ENCODE measurements around the gene HAUS1.
"Not testable (repeated sequence)": the region's sequence is repeated elsewhere in the genome, so short reads cannot be mapped to it uniquely, and the experiment has no call there.

The HAUS1 gene

GRCh38 chr18:46095532-46095931 is 8.7 kb upstream of the HAUS1 start:
- no peak for DNase-seq

- no peak for DNase-seq
Observed at GRCh38 chr18:46096651-46097300, 7.4 kb upstream of the HAUS1 start.

GRCh38 chr18:46097431-46097800 is 6.8 kb upstream of the HAUS1 start:
- no peak for DNase-seq

GRCh38 chr18:46097801-46098615 is 6.2 kb upstream of the HAUS1 start, which contains the start of gene ATP5F1A:
Gene ATP5F1A, minus strand, starts transcription at chr18:46098296. Its CDS starts 65 bp downstream, at chr18:46098231.
- no peak for DNase-seq

- no peak for DNase-seq
Observed at GRCh38 chr18:46098616-46098933, 5.6 kb upstream of the HAUS1 start.

DNA sequence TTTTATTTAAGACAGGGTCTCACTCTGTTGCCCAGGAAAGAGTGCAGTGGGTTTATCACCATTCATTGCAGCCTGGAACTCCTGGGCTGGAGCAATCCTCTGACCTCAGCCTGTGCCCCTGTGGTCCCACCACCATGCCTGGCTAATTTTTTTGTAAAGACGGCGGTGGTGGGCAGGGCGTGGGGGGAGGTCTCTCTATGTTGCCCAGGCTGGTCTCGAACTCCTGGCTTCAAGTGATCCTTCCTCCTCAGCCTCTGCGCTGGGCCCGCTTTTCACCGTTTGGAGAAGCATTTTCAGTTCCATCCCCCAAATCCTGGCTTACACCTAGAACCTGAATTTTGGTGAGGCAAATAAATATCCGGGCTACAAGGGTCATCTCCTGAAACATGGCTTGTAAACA is 4.7 kb upstream of the HAUS1 start:
- DNase-seq = no peak

DNA sequence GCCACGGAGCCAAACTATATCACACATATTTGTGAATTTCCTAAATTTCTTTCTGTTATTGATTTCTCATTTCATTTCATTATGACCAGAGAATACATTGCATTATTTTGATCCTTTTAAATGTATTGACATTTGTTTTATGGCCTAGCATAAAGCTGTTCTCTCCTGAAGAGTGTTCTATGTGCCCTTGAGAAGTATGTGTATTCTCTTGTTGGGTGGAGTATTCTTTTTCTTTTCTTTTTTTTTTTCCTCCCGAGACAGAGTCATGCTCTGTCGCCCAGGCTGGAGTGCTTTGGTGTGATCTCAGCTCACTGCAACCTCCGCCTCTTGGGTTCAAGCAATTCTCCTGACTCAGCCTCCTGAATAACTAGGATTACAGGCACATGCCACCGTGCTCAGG is 5.2 kb downstream of the HAUS1 start:
- no peak for DNase-seq

DNA sequence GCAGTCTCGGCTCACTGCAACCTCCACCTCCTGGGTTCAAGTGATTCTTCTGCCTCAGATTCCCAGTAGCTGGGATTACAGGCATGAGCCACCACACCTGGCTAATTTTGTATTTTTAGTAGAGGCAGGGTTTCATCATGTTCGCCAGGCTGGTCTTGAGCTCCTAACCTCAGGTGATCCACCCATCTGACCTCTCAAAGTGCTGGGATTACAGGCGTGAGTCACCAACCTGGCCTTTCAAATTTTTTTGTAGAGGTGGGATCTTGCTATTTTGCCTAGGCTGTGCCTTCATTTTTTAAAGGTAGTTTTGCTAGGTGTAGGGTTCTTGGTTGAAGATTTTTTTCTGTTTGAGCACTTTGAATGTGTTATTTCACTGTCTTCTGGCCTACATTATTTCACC is 6.2 kb downstream of the HAUS1 start:
- no peak for DNase-seq

- DNase-seq = no peak
Observed at GRCh38 chr18:46113751-46114150, 9.6 kb downstream of the HAUS1 start.

DNA sequence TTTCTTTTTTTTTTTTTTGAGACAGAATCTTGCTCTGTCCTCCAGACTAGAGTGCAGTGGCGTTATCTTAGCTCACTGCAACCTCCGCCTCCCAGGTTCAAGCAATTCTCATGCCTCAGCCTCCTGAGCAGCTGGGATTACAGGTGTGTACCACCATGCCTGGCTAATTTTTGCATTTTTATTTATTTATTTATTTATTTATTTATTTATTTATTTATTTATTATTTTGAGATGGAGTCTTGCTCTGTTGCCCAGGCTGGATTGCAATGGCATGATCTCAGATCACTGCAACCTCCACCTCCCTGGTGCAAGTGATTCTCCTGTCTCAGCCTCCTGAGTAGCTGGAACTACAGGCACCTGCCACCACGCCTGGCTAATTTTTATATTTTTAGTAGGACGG is 22.4 kb downstream of the HAUS1 start:
- not testable (repeated sequence) for DNase-seq

- no peak for DNase-seq
Observed at GRCh38 chr18:46130061-46130460, 25.9 kb downstream of the HAUS1 start.

GRCh38 chr18:46130549-46130948 is 26.4 kb downstream of the HAUS1 start:
- not testable (repeated sequence) for DNase-seq

- no peak for DNase-seq
Observed at GRCh38 chr18:46133534-46133933, 29.3 kb downstream of the HAUS1 start.

GRCh38 chr18:46134920-46135675 is 30.9 kb downstream of the HAUS1 start:
- no peak for DNase-seq

DNA sequence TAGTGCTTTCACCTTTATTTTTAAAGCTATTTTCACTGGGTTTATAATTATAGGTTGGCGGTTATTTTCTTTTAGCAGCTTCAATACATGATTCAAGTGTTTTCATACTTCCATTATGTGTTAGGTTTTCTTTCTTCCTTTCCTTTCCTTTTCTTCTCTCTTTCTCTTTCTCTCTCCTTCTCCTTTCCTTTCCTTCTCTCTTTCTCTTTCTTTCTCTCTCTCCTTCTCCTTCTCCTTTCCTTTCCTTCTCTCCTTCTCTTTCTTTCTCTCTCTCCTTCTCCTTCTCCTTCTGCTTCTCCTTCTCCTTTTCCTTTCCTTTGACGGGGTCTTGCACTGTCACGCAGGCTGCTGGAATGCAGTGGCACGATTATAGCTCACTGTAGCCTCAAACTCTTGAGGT is 36.0 kb downstream of the HAUS1 start:
- DNase-seq = no peak

- no peak for DNase-seq
Observed at GRCh38 chr18:46141199-46141598, 37.0 kb downstream of the HAUS1 start.

GRCh38 chr18:46148810-46149209 is 44.6 kb downstream of the HAUS1 start:
- no peak for DNase-seq

GRCh38 chr18:46152436-46152807 is 48.2 kb downstream of the HAUS1 start:
- no peak for DNase-seq

- DNase-seq = no peak
Observed at GRCh38 chr18:46152808-46153617, 48.8 kb downstream of the HAUS1 start.

DNA sequence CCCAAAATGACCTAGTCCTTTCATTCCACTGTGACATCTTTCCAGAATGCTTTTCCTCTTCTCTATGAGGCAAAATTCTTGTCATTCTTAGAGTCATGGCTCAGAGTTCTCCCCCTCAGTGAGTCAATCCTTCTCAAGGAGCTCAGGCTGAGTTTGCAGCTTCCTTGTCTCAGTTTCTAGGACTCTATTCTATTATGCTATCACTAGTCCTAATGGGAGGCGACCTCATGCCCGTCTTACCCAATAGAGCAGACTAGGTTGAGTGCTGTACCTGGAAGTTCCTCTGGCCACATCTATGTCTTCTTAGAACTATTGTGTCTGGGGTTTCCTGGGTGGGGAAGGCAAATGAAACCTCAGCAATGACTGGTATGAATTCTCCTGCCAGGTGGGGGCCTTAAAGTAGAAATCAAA is 51.5 kb downstream of the HAUS1 start:
- DNase-seq = no peak

GRCh38 chr18:46156124-46156745 is 52.0 kb downstream of the HAUS1 start:
- DNase-seq = no peak

DNA sequence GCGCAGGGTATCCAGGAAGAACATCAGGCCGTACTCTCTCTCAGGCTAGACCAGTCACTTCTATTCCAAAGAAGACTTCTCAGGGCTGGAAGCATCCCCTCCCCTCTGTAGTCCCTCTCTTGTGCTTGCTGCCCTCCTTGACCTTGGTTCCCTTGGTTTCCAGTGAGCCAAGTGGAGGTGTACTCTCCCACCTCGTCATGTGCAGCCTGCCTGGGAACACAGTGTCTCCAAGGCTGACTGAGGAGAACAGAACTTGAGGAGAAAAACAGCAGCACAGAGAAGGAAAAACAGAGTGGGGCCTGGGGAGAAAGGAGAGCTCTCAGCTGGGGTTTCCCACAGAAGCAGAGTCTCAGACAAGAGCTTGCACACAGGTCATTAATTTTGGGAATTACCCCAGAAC is 52.7 kb downstream of the HAUS1 start:
- DNase-seq = no peak

DNA sequence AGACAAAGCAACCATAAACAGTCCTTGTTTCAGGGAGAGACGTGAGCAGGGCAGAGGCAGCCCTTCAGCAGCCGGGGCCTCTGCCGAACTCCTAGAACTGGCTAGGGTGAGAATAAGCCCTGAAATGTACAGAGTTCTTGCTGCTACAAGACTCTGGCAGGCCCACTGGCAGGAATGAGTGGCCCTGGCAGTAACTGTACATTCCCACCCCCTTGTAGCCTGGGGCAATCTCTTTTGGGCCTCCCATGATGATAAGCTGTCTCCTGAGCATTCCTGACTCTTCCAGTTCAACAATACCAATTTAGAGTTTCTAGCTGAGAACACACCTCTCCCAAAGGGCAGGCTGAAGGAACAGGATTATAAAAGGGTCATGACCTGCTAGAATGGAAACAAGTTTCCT is 54.3 kb downstream of the HAUS1 start:
- DNase-seq = no peak
